ENCODE data around the gene YKT6. TPM values are rescaled to one million over a fixed set of nuclear protein-coding genes. Genes with fewer than 3 reads are reported as not detected.

The YKT6 gene
- total and polyA plus RNA-seq, 2 experiments from 2014 or later: 33.5 to 114 TPM

- H3K9me3 Mint-ChIP-seq: no peaks in the 10 kb centered on the region
- no peak for ATAC-seq
- no peak for DNase-seq (ENCODE audit: low spot score)
These were observed 26.7 kb upstream of the YKT6 start for GRCh38 chr7:44173911-44174693.

More at GRCh38 chr7:44173911-44174693, 26.7 kb upstream of the YKT6 start:
- Mint-ChIP-seq H3K36me3 (ENCODE audit: low read depth) (no peaks in the 10 kb centered on the region), H3K4me1 (peaks cover 7% of the 10 kb centered on the region; the same call in 2 of the 3 replicates), H3K27me3 (ENCODE audit: insufficient read depth, low read depth, poor library complexity) (peaks cover 7% of the 10 kb centered on the region), H3K4me3 (no peak overlapping the region), H3K27ac (no peak overlapping the region)
- no peak overlapping the region for H3K4me3 ChIP-seq
- TF ChIP-seq EZH2phosphoT487 (IDR thresholded peaks at IDR 0.05; ENCODE audit: unreplicated experiment) (no peak), CTCF (conservative IDR thresholded peaks at IDR 0.05; ENCODE audit: low read depth in 2 of 2) (no peak), ZNF331 (CRISPR knock-in tag; IDR thresholded peaks at IDR 0.05; ENCODE audit: low read depth) (no peak), NANOG (IDR thresholded peaks at IDR 0.05; ENCODE audit: borderline replicate concordance) (no peak), ZNF114 (CRISPR knock-in tag; IDR thresholded peaks at IDR 0.05) (no peak), ETS1 (IDR thresholded peaks at IDR 0.05) (no peak), REST (IDR thresholded peaks at IDR 0.05; ENCODE audit: unreplicated experiment) (no peak), STAT1 (IDR thresholded peaks at IDR 0.05; ENCODE audit: unreplicated experiment) (no peak), ZNF462 (CRISPR knock-in tag; IDR thresholded peaks at IDR 0.05) (no peak)
- no peaks in the 10 kb centered on the region for H3K36me3 ChIP-seq (ENCODE audit: insufficient read depth)
- no peaks in the 10 kb centered on the region for H3K27me3 ChIP-seq (ENCODE audit: insufficient read depth)
- H3K27ac ChIP-seq (ENCODE audit: low read depth): no peak overlapping the region
- H2AFZ ChIP-seq: no peak overlapping the region
- no peaks in the 10 kb centered on the region for H4K20me1 ChIP-seq (replicated peaks; ENCODE audit: insufficient read depth)
- no peaks in the 10 kb centered on the region for H3K4me1 ChIP-seq (ENCODE audit: insufficient read depth)
- no peaks in the 10 kb centered on the region for H3K79me2 ChIP-seq (replicated peaks; ENCODE audit: insufficient read depth)
- no peak overlapping the region for H3K4me2 ChIP-seq
- no peaks in the 10 kb centered on the region for H3F3A ChIP-seq (replicated peaks; ENCODE audit: low read depth)
- no peaks in the 10 kb centered on the region for H3K9me2 ChIP-seq (ENCODE audit: insufficient read depth)
